Ascending aorta (tissue), 2 donors: ENCODE data around the gene VSIR. TPM values are rescaled to one million over a fixed set of nuclear protein-coding genes. Genes with fewer than 3 reads are reported as not detected.

Experiments used
- DNase-seq, 2 donors: peaks; one replicate each; pipeline ENCODE4 v3.0.0-alpha.2; 2019; ENCODE audit warnings: low spot score in 2 of 2
- H3K27ac ChIP-seq, 2 donors: fragments of 200-600 bp; sonication (generic); one replicate each; pipeline ENCODE4 v1.5.1; 2016 to 2017; ENCODE audit warnings: mild to moderate bottlenecking in 1 of 2
- H3K27me3 ChIP-seq: fragments of 200-600 bp; sonication (generic); one replicate; pipeline ENCODE4 v1.5.1; 2017
- H3K36me3 ChIP-seq, 2 donors: fragments of 200-600 bp; sonication (generic); one replicate each; pipeline ENCODE4 v1.5.1; 2016
- H3K4me1 ChIP-seq, 2 donors: fragments of 200-600 bp; sonication (generic); one replicate each; pipeline ENCODE4 v1.5.1; 2016 to 2017; ENCODE audit warnings: mild to moderate bottlenecking in 1 of 2
- H3K4me3 ChIP-seq, 2 donors: fragments of 200-600 bp; sonication (generic); one replicate each; pipeline ENCODE4 v1.5.1; 2016 to 2017; ENCODE audit warnings: mild to moderate bottlenecking in 1 of 2
- H3K9me3 ChIP-seq, 2 donors: fragments of 200-600 bp; sonication (generic); one replicate each; pipeline ENCODE4 v1.5.1; 2016
- CTCF ChIP-seq, 3 experiments: fragments of 200-600 bp in 2 of 3; fragments of 450-650 bp in 1 of 3; sonication (generic) in 2 of 3; IDR thresholded peaks; one replicate each; pipeline ENCODE4 v1.5.1; 2016 to 2019; ENCODE audit warnings: antibody characterized with exemption in 3 of 3, mild to moderate bottlenecking in 1 of 3, moderate library complexity in 1 of 3
- intact Hi-C: fragments of 100-400 bp; cut with DNase I; formaldehyde crosslinking; loops from one replicate; pipeline ENCODE4 v1.15.1; 2023
- total RNA-seq: library from RNA; depleted of rRNA; stranded (reverse); fragments of >200 nt; gene quantifications from one replicate; pipeline ENCODE4 v1.1.0, GENCODE V29; 2016

Gene VSIR
- total RNA-seq, 1 donor from 2014 or later, result 193 TPM

- H3K9me3 ChIP-seq, result no peaks in the 10 kb centered on the region
Observed at GRCh38 chr10:71802715-71803488, 29.6 kb upstream of the VSIR start.

GRCh38 chr10:71802235-71802634 is 28.9 kb upstream of the VSIR start:
- Histone ChIP-seq H3K4me3 (no peak overlapping the region), H3K36me3 (no peaks in the 10 kb centered on the region), H3K27ac (no peak overlapping the region), H3K27me3 (no peaks in the 10 kb centered on the region), H3K9me3 (no peaks in the 10 kb centered on the region), H3K4me1 (no peaks in the 10 kb centered on the region)
- DNase-seq, result no peak
- intact Hi-C loops, result no loop called here
- no peak for TF ChIP-seq CTCF (IDR thresholded peaks at IDR 0.05)

More at GRCh38 chr10:71802715-71803488, 29.6 kb upstream of the VSIR start:
- Histone ChIP-seq H3K27ac (no peak overlapping the region), H3K36me3 (no peaks in the 10 kb centered on the region), H3K27me3 (no peaks in the 10 kb centered on the region), H3K4me1 (no peaks in the 10 kb centered on the region), H3K4me3 (no peak overlapping the region)
- intact Hi-C loops, result no loop called here
- TF ChIP-seq CTCF (IDR thresholded peaks at IDR 0.05), result no peak
- no peak for DNase-seq

- Histone ChIP-seq H3K27me3 (no peaks in the 10 kb centered on the region), H3K9me3 (no peaks in the 10 kb centered on the region), H3K36me3 (no peaks in the 10 kb centered on the region), H3K27ac (no peak overlapping the region), H3K4me3 (no peak overlapping the region), H3K4me1 (no peaks in the 10 kb centered on the region)
- DNase-seq, result no peak
- intact Hi-C loops, result no loop called here
- no peak for TF ChIP-seq CTCF (IDR thresholded peaks at IDR 0.05)
Observed at GRCh38 chr10:71801361-71801760, 28.0 kb upstream of the VSIR start.

GRCh38 chr10:71799608-71800453 is 26.5 kb upstream of the VSIR start:
- H3K36me3 ChIP-seq, result no peaks in the 10 kb centered on the region
- no peaks in the 10 kb centered on the region for H3K9me3 ChIP-seq
- intact Hi-C loops, result no loop called here
- no peak for DNase-seq
- H3K4me1 ChIP-seq, result no peaks in the 10 kb centered on the region
- H3K27me3 ChIP-seq, result no peaks in the 10 kb centered on the region
- no peak overlapping the region for H3K4me3 ChIP-seq
- no peak for TF ChIP-seq CTCF (IDR thresholded peaks at IDR 0.05)
- no peak overlapping the region for H3K27ac ChIP-seq

GRCh38 chr10:71799112-71799511 is 25.8 kb upstream of the VSIR start:
- H3K27ac ChIP-seq, result no peak overlapping the region
- H3K27me3 ChIP-seq, result no peaks in the 10 kb centered on the region
- H3K4me3 ChIP-seq, result no peak overlapping the region
- no peaks in the 10 kb centered on the region for H3K9me3 ChIP-seq
- no peaks in the 10 kb centered on the region for H3K4me1 ChIP-seq
- DNase-seq, result no peak
- intact Hi-C loops, result no loop called here
- TF ChIP-seq CTCF (IDR thresholded peaks at IDR 0.05), result no peak
- H3K36me3 ChIP-seq, result no peaks in the 10 kb centered on the region
